Activated T-cell treated with anti-CD3 and anti-CD28 coated beads, Interleukin-2, amount 50 U/mL, for 4 hours (primary cell): ENCODE measurements around the gene CHRNA9. TPM values are rescaled to one million over a fixed set of nuclear protein-coding genes. Genes with fewer than 3 reads are reported as not detected.

Experiments
- ATAC-seq, 2 donors: fragments of 200-7000 bp; cut with Tn5 transposase; one replicate each; pipeline ENCODE4 v1.10.0; 2021
- DNase-seq: peaks from one replicate; pipeline ENCODE4 v3.0.0-alpha.2; 2020
- H3K27me3 Mint-ChIP-seq: one replicate; pipeline ENCODE4 v1.8.0; 2021; ENCODE audit warnings: low read depth, mixed read lengths
- H3K36me3 Mint-ChIP-seq: one replicate; pipeline ENCODE4 v1.8.0; 2022; ENCODE audit warnings: mixed read lengths; ENCODE audit not compliant: insufficient read depth
- H3K4me1 Mint-ChIP-seq: one replicate; pipeline ENCODE4 v1.8.0; 2021; ENCODE audit warnings: low read depth, mixed read lengths
- H3K4me3 Mint-ChIP-seq: one replicate; pipeline ENCODE4 v1.8.0; 2021; ENCODE audit warnings: mild to moderate bottlenecking, moderate library complexity, mixed read lengths
- H3K9me3 Mint-ChIP-seq: one replicate; pipeline ENCODE4 v1.8.0; 2021; ENCODE audit warnings: mixed read lengths
- total RNA-seq, 3 donors: library from RNA; stranded (reverse); gene quantifications; one replicate each; pipeline ENCODE4 v1.2.1, GENCODE V29; 2021

The CHRNA9 gene
- total RNA-seq, 3 donors from 2014 or later = not detected

DNA sequence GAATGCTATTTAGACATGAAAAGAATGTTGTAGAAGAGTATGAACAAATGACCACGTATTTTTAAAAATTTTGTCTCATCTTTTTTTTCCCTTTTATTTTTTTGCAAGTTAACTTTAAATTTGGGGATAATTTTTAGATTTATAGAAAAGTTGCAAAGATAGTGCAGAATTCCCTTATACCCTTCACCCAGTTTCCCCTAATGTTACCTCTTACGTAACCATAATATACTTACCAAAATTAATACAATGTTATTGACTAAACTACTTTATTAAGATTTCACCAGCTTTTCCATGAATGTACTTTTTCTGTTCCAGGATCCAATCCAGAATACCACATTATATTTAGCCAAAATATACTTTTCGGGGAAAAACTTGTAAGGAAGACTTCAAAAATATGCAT, 12.3 kb downstream of the CHRNA9 start:
- Mint-ChIP-seq H3K4me3 (no peak overlapping the region), H3K36me3 (no peaks in the 10 kb centered on the region)
- ATAC-seq = no peak

DNA sequence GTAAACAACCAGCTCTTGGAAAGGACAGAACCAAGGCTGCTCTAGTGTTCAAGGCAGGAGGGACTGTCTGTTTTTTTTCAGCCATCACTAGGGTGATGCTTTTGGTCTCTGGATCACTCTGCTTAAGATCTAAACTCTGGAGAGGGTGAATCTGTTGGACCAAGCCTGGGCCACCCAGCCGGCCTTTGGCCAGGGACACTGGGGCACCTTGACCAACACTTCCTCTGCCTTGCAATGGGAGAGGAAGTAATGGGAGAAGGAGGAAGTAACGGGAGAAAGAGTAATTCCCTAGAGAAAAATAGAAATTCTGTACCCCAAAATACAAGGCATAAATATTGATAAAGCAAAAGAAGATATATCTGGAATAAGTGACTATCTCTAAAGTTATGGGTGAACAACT, 12.9 kb downstream of the CHRNA9 start:
- H3K36me3 Mint-ChIP-seq = no peaks in the 10 kb centered on the region
- no peak for DNase-seq
- no peaks in the 10 kb centered on the region for H3K27me3 Mint-ChIP-seq
- no peak for ATAC-seq
- H3K4me3 Mint-ChIP-seq = no peak overlapping the region
- H3K4me1 Mint-ChIP-seq = peaks cover 7% of the 10 kb centered on the region
- no peaks in the 10 kb centered on the region for H3K9me3 Mint-ChIP-seq

More for the DNA sequence above, 12.3 kb downstream of the CHRNA9 start:
- Mint-ChIP-seq H3K27me3 (no peaks in the 10 kb centered on the region), H3K9me3 (peaks cover 1% of the 10 kb centered on the region), H3K4me1 (peaks cover 7% of the 10 kb centered on the region)
- no peak for DNase-seq

DNA sequence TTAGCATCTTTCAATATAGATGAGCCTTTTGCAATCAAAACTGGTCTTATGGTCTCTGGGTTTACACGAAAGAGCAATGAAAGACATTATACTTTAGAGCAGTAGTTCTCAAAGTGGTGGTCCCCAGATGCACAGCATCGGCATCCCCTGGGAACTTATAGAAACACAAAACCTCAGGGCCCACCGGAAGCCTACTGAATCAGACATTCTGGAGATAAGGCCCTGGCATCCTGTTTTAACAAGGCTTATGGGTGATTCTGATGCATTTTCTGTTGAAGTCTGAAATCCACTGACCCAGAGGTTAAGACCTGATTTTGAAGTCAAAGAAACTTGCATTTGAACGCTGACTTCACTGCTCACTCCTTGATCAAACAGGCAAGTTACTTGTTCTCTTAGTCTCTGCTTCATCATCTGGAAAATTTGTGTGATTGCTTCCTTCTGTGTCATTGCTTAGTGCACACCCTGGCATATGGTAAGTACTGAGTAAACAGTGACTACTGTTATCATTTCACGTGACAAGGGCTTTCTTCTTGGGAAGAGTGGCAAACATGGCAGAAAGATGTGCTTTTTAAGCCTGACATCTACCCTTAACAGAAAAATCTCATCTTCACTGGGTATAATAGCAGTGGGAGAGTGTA, 14.5 kb downstream of the CHRNA9 start:
- Mint-ChIP-seq H3K4me1 (peaks cover 7% of the 10 kb centered on the region), H3K27me3 (peaks cover 2% of the 10 kb centered on the region), H3K4me3 (no peak overlapping the region), H3K36me3 (no peaks in the 10 kb centered on the region), H3K9me3 (no peaks in the 10 kb centered on the region)
- peak; percentile 34 to 65 for ATAC-seq
- DNase-seq = no peak

DNA sequence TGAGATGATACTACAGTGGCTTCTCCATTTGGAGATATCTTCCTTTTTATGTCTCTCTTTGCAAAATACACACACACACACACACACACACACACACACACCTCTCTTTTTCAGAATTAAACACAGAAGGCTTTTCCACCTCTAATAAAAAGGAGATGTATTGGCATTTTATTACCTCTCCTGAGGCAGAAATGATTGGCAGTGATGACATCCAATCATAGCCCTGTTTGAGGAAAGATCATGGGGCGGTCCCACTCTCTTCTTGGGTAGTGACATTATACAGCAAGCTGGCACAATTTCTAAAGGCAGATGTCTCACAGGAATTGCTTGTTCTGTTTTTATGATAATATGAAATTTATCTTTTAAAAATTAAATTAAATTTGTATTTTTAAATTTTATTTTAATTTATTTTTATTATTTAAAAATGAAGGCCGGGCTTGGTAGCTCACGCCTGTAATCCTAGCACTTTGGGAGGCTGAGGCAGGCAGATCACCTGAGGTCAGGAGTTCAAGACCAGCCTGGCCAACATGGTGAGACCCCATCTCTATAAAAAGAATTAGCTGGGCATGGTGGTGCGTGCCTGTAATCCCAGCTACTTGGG, 15.6 kb downstream of the CHRNA9 start:
- ATAC-seq (no peak), DNase-seq (no peak)
- Mint-ChIP-seq H3K4me3 (no peak overlapping the region), H3K4me1 (peaks cover 7% of the 10 kb centered on the region), H3K36me3 (no peaks in the 10 kb centered on the region), H3K9me3 (no peaks in the 10 kb centered on the region), H3K27me3 (peaks cover 4% of the 10 kb centered on the region)

DNA sequence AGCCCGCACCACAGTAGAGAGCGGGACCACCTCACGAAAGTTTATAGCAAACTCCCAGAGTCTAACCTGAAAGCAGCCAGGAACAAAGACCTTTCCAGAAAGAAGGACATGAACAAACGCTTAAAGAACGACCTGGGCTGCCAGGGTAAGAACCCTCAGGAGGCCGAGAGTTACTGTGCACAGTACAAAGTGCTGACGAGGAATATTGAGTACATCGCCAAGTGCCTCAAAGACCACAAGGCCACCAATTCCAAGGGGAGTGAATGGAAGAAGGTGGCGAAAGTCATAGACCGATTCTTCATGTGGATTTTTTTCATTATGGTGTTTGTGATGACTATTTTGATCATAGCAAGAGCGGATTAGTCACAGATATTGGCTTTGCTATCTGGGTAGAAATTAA, 19.0 kb downstream of the CHRNA9 start:
- Mint-ChIP-seq H3K4me3 (no peak overlapping the region), H3K9me3 (no peaks in the 10 kb centered on the region)
- no peak for ATAC-seq

DNA sequence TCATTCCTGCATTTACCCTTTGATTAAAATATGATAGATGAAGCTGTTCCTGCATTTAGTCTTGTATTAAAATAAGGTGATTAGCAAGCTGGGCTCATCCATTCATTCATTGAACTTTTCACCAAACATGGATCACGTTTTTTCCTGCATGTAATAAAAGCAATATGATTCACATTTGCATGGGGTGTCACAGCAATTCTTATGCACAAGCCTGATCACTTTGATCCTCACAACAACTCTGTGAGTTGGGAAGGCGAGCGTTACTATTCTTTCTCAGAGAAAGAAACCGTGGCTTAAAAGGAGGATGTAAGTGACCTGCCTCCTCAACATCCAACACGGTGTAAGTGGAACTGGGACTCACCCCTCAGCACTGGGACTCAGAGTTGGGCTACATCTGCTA, 20.0 kb downstream of the CHRNA9 start:
- Mint-ChIP-seq H3K4me1 (peaks cover 2% of the 10 kb centered on the region), H3K9me3 (no peaks in the 10 kb centered on the region), H3K4me3 (no peak overlapping the region), H3K27me3 (peaks cover 4% of the 10 kb centered on the region), H3K36me3 (no peaks in the 10 kb centered on the region)
- DNase-seq = no peak
- ATAC-seq = no peak

More for the DNA sequence above, 19.0 kb downstream of the CHRNA9 start:
- Mint-ChIP-seq H3K36me3 (no peaks in the 10 kb centered on the region), H3K4me1 (peaks cover 7% of the 10 kb centered on the region), H3K27me3 (peaks cover 4% of the 10 kb centered on the region)
- no peak for DNase-seq

DNA sequence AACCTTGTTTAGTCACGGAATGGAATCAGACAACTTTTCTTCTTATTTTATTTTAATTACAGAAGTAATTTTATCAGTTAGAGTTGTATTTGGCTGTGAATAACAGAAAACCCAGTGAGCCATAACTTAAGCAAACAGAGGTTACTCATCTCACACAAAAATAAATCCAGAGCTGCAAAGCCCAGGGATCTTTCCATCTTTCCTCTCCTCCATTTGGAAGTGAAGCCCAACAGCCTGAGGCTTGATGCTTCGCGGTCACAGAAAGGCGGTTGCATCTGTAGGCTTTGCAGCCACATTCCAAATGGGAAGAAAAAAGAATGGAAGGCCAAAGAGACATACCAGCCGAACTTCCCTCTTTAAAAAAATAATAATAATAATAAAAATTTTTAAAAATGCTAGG, 22.6 kb downstream of the CHRNA9 start:
- ATAC-seq (no peak), DNase-seq (no peak)
- no peaks in the 10 kb centered on the region for H3K36me3 Mint-ChIP-seq
- no peaks in the 10 kb centered on the region for H3K4me1 Mint-ChIP-seq
- H3K4me3 Mint-ChIP-seq = no peak overlapping the region
- peaks cover 5% of the 10 kb centered on the region for H3K9me3 Mint-ChIP-seq
- H3K27me3 Mint-ChIP-seq = peaks cover 4% of the 10 kb centered on the region

DNA sequence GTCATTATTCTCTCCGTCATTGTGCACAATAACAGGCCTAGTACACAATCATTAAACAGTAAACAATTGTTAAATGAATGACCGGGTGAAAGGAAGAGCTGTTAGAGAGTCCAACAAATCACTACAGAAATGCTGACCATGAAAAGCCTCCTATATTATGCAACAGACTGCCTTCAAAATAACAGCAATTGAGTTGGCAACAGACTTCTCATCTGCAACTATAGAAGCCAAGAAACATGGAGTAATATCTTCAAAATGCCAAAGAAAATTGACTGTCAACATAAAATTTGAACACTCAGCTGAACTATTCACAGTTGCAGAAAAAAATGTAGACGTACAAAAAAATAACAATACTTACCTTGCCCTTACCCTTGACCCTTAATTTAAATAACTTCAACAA, 26.2 kb downstream of the CHRNA9 start:
- no peaks in the 10 kb centered on the region for H3K36me3 Mint-ChIP-seq
- no peaks in the 10 kb centered on the region for H3K4me1 Mint-ChIP-seq
- H3K27me3 Mint-ChIP-seq = no peaks in the 10 kb centered on the region
- H3K4me3 Mint-ChIP-seq = no peak overlapping the region
- DNase-seq (no peak), ATAC-seq (no peak)
- H3K9me3 Mint-ChIP-seq = peaks cover 5% of the 10 kb centered on the region

DNA sequence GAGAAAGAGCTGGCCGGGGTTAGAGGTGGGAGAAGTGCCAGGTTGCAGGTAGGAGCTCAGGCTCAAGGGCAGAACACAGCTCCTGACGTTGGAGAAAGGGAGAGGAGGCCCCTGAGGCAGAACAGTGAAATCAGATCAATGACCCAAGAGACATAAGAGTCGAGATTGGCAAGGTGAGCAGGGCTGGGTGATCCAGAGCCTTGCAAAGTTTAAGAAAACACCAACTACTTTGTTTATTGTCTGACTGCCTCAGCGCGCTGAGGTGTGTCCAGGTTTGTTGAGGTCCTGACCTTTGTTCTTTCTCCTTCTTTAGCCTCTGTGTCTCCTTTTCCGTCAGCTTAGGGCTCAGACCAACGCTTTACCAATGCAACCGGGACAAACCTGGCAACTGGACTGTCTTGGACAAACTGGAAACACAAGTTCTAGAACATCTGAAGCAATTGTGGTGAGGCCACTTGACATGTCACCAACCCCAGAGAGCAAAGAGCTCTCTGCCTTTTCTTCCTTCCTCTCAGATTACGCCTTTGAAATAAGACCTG, 28.3 kb downstream of the CHRNA9 start:
- ATAC-seq (no peak), DNase-seq (no peak)
- Mint-ChIP-seq H3K4me3 (no peak overlapping the region), H3K36me3 (no peaks in the 10 kb centered on the region), H3K9me3 (peaks cover 5% of the 10 kb centered on the region), H3K4me1 (no peaks in the 10 kb centered on the region), H3K27me3 (no peaks in the 10 kb centered on the region)

DNA sequence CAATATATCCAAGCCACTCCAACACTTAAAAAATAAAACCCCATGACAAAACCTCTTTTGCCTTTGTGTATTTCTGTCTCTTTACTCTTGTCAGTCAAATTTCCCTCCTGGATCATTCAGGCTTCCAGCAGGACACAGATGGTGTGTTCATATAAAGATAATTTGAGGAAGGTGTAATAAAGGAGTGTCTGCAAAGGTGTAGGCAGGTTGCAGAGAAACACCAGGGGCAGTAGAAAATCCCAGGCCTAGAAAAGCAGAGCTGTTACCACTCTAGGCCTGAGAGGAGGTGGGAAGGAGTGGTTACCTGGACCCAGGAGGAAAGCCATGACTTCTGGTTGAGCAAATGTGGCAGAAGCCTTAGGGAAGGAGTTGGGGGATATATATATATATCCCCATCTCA, 28.8 kb downstream of the CHRNA9 start:
- ATAC-seq (no peak), DNase-seq (no peak)
- no peak overlapping the region for H3K4me3 Mint-ChIP-seq
- no peaks in the 10 kb centered on the region for H3K27me3 Mint-ChIP-seq
- H3K4me1 Mint-ChIP-seq = no peaks in the 10 kb centered on the region
- H3K36me3 Mint-ChIP-seq = no peaks in the 10 kb centered on the region
- peaks cover 5% of the 10 kb centered on the region for H3K9me3 Mint-ChIP-seq

DNA sequence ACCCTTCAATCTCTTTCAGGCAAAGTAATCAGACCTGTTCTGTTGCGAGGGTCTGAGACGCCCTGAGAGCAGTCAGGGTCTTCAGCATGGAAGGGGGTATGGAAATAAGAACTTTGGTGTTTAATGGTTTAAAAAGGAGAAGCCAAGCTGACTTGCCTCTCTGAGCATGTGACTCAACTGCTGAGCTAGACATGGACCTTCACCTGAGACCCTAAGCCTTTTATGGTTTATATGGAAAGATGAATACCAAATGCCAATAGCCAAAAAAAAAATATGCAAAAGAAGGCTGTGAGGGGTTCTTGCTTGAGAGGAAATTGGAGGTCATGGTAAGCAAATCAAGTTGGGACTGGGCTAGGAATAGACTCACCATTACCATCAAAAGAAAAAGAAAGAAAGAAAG, 30.6 kb downstream of the CHRNA9 start:
- H3K36me3 Mint-ChIP-seq = no peaks in the 10 kb centered on the region
- no peaks in the 10 kb centered on the region for H3K4me1 Mint-ChIP-seq
- DNase-seq (no peak), ATAC-seq (no peak)
- H3K9me3 Mint-ChIP-seq = peaks cover 5% of the 10 kb centered on the region
- H3K27me3 Mint-ChIP-seq = no peaks in the 10 kb centered on the region
- no peak overlapping the region for H3K4me3 Mint-ChIP-seq

DNA sequence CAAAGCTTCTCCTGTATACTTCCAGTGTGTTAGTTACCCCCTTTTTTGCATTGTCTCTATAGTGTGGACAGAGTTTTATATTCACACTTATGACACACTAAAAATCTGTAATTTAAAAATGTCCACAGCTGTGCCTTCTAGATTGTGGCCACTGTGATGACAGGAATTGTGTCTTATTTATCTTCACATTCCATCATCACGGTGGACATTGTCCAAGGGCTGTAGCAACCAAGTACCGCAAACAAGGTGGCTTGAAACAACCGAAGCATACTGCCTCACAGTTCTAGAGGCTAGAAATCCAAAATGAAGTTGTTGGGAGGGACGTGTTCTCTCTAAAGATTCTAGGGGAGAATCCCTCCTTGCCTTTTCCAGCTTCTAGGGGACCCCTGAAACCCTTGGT, 32.3 kb downstream of the CHRNA9 start:
- Mint-ChIP-seq H3K27me3 (no peaks in the 10 kb centered on the region), H3K4me3 (no peak overlapping the region), H3K4me1 (no peaks in the 10 kb centered on the region), H3K36me3 (no peaks in the 10 kb centered on the region), H3K9me3 (no peaks in the 10 kb centered on the region)
- ATAC-seq (no peak), DNase-seq (no peak)

DNA sequence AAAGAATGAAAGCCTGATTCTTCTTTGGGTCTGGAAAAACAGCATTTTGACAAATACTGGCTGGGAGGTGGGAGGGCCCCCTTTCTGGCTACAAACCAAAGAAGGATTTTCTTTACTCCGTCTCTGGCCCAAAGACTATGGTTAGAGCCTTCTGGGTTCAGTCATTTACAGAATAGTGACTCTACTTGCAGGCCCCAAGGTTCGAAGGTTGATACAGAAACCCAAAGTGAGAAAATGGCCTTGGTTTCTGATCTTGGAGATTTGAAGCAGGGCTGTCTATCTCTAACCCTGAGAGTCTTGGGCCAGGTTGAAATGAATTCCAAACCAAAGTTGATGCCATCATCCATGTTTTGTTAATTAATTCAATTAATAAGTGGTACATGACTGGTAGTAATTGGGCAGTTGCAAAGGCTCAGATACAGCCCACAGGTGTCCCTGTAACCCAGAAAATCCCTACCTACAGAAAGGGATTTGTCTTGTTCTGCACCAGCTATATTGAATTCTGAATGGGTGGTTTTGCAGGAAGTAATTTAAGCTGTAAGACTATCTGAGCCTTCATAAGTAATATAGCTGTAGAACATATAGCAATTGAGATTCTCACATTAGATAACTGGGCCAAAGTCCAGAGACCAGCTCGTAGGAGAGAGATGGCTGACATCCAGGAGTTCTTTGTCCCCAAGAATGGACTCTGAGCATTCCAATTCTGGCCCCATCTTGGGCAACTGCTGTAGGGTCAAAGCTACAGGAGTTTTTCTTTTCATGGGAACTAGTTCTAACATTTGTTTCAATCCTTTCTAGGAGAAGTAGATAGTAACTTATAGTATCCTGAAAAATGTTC, 34.5 kb downstream of the CHRNA9 start:
- no peaks in the 10 kb centered on the region for H3K27me3 Mint-ChIP-seq
- no peaks in the 10 kb centered on the region for H3K9me3 Mint-ChIP-seq
- H3K4me1 Mint-ChIP-seq = no peaks in the 10 kb centered on the region
- no peak for ATAC-seq
- no peak for DNase-seq
- H3K4me3 Mint-ChIP-seq = no peak overlapping the region
- no peaks in the 10 kb centered on the region for H3K36me3 Mint-ChIP-seq

DNA sequence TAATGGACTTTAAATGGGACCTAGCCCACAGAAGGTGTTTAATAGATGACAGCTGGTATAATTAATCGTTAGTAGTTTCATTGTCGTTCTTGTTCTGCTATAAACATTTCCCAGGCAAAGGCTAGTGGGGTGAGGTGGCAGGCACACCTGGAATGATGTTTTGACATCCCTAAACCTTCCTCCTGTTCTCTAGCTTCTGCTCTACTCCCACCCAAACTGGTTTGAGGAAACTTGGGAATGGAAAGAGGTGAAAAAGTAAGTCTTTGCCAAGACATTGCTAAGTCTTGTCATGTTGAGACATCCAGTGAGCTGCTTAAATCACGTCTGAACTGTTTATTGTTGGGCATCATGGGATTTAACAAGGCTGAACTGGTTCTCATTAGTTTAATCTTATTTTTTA, 37.5 kb downstream of the CHRNA9 start:
- no peak for ATAC-seq
- H3K4me1 Mint-ChIP-seq = no peaks in the 10 kb centered on the region
- H3K9me3 Mint-ChIP-seq = no peaks in the 10 kb centered on the region
- DNase-seq = no peak
- no peak overlapping the region for H3K4me3 Mint-ChIP-seq
- H3K36me3 Mint-ChIP-seq = no peaks in the 10 kb centered on the region
- H3K27me3 Mint-ChIP-seq = no peaks in the 10 kb centered on the region

DNA sequence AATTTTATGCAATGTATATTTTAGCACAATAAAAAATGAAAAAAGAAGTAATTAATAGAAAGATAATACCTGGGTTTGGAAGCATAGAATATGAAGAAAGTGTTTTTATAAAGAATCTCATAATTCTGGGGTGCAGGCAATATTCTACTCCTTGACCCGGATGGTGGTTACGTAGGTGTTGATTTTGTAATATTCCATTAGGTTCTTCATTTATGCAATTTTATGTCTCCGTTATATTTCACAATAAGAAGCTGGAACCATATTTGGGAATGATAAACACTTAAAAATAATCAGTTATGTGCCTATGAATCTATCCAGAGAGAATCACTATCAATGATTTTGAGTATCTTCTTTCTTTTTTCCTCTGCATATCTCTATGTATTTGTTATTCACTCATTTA, 38.5 kb downstream of the CHRNA9 start:
- no peaks in the 10 kb centered on the region for H3K36me3 Mint-ChIP-seq
- no peaks in the 10 kb centered on the region for H3K9me3 Mint-ChIP-seq

More for the DNA sequence above, 38.5 kb downstream of the CHRNA9 start:
- Mint-ChIP-seq H3K4me1 (no peaks in the 10 kb centered on the region), H3K27me3 (no peaks in the 10 kb centered on the region), H3K4me3 (no peak overlapping the region)
- DNase-seq (no peak), ATAC-seq (no peak)
